Adrenal gland (tissue), 5 donors: Measurements from ENCODE around the gene NOX4.

Source experiments
- CTCF ChIP-seq, 6 experiments: fragments of 450-650 bp in 4 of 6; fragments of 200-600 bp in 2 of 6; sonication (generic) in 1 of 6; IDR thresholded peaks; 1 replicate in 5 of 6; 2 replicates in 1 of 6; pipeline versions ENCODE4 v1.5.1 to v1.8.0; 2016 to 2021; ENCODE audit warnings: antibody characterized with exemption in 6 of 6, mild to moderate bottlenecking in 2 of 6, moderate library complexity in 1 of 6
- POLR2A ChIP-seq, 2 donors: fragments of 450-650 bp; IDR thresholded peaks; one replicate each; pipeline ENCODE4 v1.6.1; 2017; ENCODE audit warnings: antibody characterized with exemption in 2 of 2, mild to moderate bottlenecking in 2 of 2, moderate library complexity in 1 of 2
- donor health status: DM: no; HTN: no; CAD: no.

DNA sequence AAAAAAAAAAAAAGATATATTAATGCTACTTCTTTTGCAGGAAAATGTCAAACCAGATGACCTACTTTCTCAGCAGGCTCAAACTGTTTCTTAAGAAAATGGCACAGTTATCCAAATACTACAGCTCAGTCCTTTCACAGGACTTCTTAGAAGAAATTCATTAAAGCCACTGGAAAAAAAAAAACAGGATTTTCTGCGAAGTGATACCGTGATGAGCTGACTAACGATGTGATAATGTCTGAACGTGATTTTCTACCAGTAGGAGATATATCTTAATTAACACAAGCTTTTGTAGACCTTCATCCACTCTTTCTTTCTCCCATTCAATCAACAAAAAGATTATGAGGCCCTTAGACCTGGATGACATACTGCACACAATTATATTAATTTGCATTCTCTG is 132.4 kb downstream of the NOX4 start:
- TF ChIP-seq POLR2A (IDR thresholded peaks at IDR 0.05), result no peak
- no peak for TF ChIP-seq CTCF (IDR thresholded peaks at IDR 0.05)
